SU-DHL-6 (cell line): Measurements from ENCODE around the gene FAM120A.

Experiments
- H2AFZ ChIP-seq: fragments of 200-600 bp; sonication (generic); 2 replicates; pipeline ENCODE4 v1.6.1; 2014; ENCODE audit warnings: low read depth, mild to moderate bottlenecking, moderate library complexity, mixed read lengths, antibody characterized with exemption, low read length; ENCODE audit not compliant: severe bottlenecking
- H3F3A ChIP-seq: fragments of 200-600 bp; shearing (Covaris generic); 2 replicates; pipeline ENCODE4 v1.6.0; 2016; ENCODE audit warnings: antibody characterized with exemption, mild to moderate bottlenecking; ENCODE audit not compliant: insufficient read depth
- H3K27ac ChIP-seq: fragments of 200-600 bp; sonication (generic); 2 replicates; pipeline ENCODE4 v1.5.1; 2016; ENCODE audit warnings: low read depth, mild to moderate bottlenecking, low read length, moderate library complexity, mixed read lengths
- H3K27me3 ChIP-seq: fragments of 200-600 bp; sonication (generic), shearing (Covaris generic); 2 replicates; pipeline ENCODE4 v1.6.0; 2014; ENCODE audit warnings: mild to moderate bottlenecking, low read length
- H3K36me3 ChIP-seq: fragments of 200-600 bp; sonication (generic); 2 replicates; pipeline ENCODE4 v1.6.1; 2014; ENCODE audit warnings: mild to moderate bottlenecking, low read length, mixed read lengths
- H3K4me2 ChIP-seq: fragments of 300-600, 200-600 bp; shearing (Covaris generic), sonication (generic); 2 replicates; pipeline ENCODE4 v1.6.0; 2014; ENCODE audit warnings: low read length, low read depth, mild to moderate bottlenecking; ENCODE audit not compliant: poor library complexity, severe bottlenecking
- H3K4me3 ChIP-seq: fragments of 200-600 bp; sonication (generic); 2 replicates; pipeline ENCODE4 v1.5.1; 2014; ENCODE audit warnings: antibody characterized with exemption, low read length, mild to moderate bottlenecking, mixed read lengths; ENCODE audit not compliant: insufficient read depth, poor library complexity, severe bottlenecking
- H3K79me2 ChIP-seq: fragments of 200-600 bp; sonication (generic); 2 replicates; pipeline ENCODE4 v1.6.1; 2014; ENCODE audit warnings: mild to moderate bottlenecking, low read length, moderate library complexity; ENCODE audit not compliant: insufficient read depth
- H3K9ac ChIP-seq: fragments of 200-600 bp; sonication (generic); 2 replicates; pipeline ENCODE4 v1.7.0; 2014; ENCODE audit warnings: mild to moderate bottlenecking, low read length
- H3K9me2 ChIP-seq: fragments of 200-600 bp; sonication (generic); replicated peaks from 2 replicates; pipeline ENCODE4 v1.6.1; 2014; ENCODE audit warnings: low read length; ENCODE audit not compliant: insufficient read depth
- H3K9me3 ChIP-seq: fragments of 200-600 bp; sonication (generic); 2 replicates; pipeline ENCODE4 v1.6.1; 2014; ENCODE audit warnings: low read length, mixed read lengths; ENCODE audit not compliant: insufficient read depth
- H4K20me1 ChIP-seq: fragments of 200-600 bp; sonication (generic); 2 replicates; pipeline ENCODE4 v1.6.1; 2014; ENCODE audit warnings: low read depth, mild to moderate bottlenecking, antibody characterized with exemption, low read length, moderate library complexity, mixed read lengths
- CTCF ChIP-seq: fragments of 200-600 bp; sonication (generic); IDR thresholded peaks from one replicate; pipeline ENCODE4 v1.5.1; 2017; ENCODE audit warnings: antibody characterized with exemption, mild to moderate bottlenecking, low read length, moderate library complexity; ENCODE audit not compliant: insufficient read depth, poor library complexity, severe bottlenecking
- EZH2phosphoT487 ChIP-seq: fragments of 200-600 bp; sonication (generic), shearing (Covaris generic); conservative IDR thresholded peaks from 2 replicates; pipeline ENCODE4 v1.6.1; 2018; ENCODE audit warnings: mild to moderate bottlenecking, antibody characterized with exemption, low read length, moderate library complexity, mixed read lengths

FAM120A gene

GRCh38 chr9:93587284-93587650 lies 135.8 kb downstream of the FAM120A start:
- Histone ChIP-seq H3K4me3 (no peak overlapping the region), H3K27ac (no peak overlapping the region), H3K36me3 (no peaks in the 10 kb centered on the region), H3K9me2 (no peaks in the 10 kb centered on the region), H3K9ac (no peak overlapping the region), H3K79me2 (no peaks in the 10 kb centered on the region), H4K20me1 (no peaks in the 10 kb centered on the region), H2AFZ (no peak overlapping the region), H3K9me3 (no peaks in the 10 kb centered on the region), H3K4me2 (no peak overlapping the region), H3K27me3 (no peaks in the 10 kb centered on the region), H3F3A (no peaks in the 10 kb centered on the region)
- TF ChIP-seq EZH2phosphoT487, result no peak
- no peak for TF ChIP-seq CTCF

GRCh38 chr9:93587651-93588347 lies 136.3 kb downstream of the FAM120A start:
- Histone ChIP-seq H3K9ac (no peak overlapping the region), H2AFZ (no peak overlapping the region), H3K27me3 (no peaks in the 10 kb centered on the region), H3K9me2 (no peaks in the 10 kb centered on the region), H3K36me3 (no peaks in the 10 kb centered on the region), H3K9me3 (no peaks in the 10 kb centered on the region), H3K79me2 (no peaks in the 10 kb centered on the region), H4K20me1 (no peaks in the 10 kb centered on the region), H3K4me3 (no peak overlapping the region), H3K27ac (no peak overlapping the region), H3K4me2 (no peak overlapping the region), H3F3A (no peaks in the 10 kb centered on the region)
- no peak for TF ChIP-seq CTCF
- no peak for TF ChIP-seq EZH2phosphoT487

GRCh38 chr9:93588641-93589609 lies 137.4 kb downstream of the FAM120A start:
- no peak for TF ChIP-seq EZH2phosphoT487
- no peak for TF ChIP-seq CTCF
- no peaks in the 10 kb centered on the region for H3K79me2 ChIP-seq
- H3K4me3 ChIP-seq, result no peak overlapping the region
- no peaks in the 10 kb centered on the region for H4K20me1 ChIP-seq
- no peak overlapping the region for H2AFZ ChIP-seq
- H3K27me3 ChIP-seq, result no peaks in the 10 kb centered on the region
- no peaks in the 10 kb centered on the region for H3K36me3 ChIP-seq
- no peaks in the 10 kb centered on the region for H3F3A ChIP-seq
- no peak overlapping the region for H3K27ac ChIP-seq
- H3K9ac ChIP-seq, result no peak overlapping the region
- H3K4me2 ChIP-seq, result no peak overlapping the region
- H3K9me2 ChIP-seq, result no peaks in the 10 kb centered on the region
- no peaks in the 10 kb centered on the region for H3K9me3 ChIP-seq
